ENCODE measurements around the gene TLR3. TPM values are rescaled to one million over a fixed set of nuclear protein-coding genes. Genes with fewer than 3 reads are reported as not detected.
A peak's percentile ranks its signal among the peaks of the same experiment; 100 is the strongest.

Gene TLR3
- total RNA-seq, 6 experiments from 2014 or later, result 0.20 to 0.90 (median 0.45) TPM

GRCh38 chr4:186107947-186108346, 39.0 kb downstream of the TLR3 start:
- DNase-seq, result no peak
- Mint-ChIP-seq H3K36me3 (ENCODE audit: low read depth) (0 out of 2 replicates have a peak, but pooled peaks cover 3% of the 10 kb centered on the region), H3K27me3 (ENCODE audit: insufficient read depth) (peaks cover 16% of the 10 kb centered on the region), H3K4me1 (ENCODE audit: low read depth) (no peaks in the 10 kb centered on the region), H3K4me3 (no peak overlapping the region), H3K27ac (no peak overlapping the region), H3K9me3 (peaks cover 4% of the 10 kb centered on the region; the same call in 1 of the 2 replicates)
- no peak for TF ChIP-seq CTCF (IDR thresholded peaks at IDR 0.05)

GRCh38 chr4:186108391-186108790, 39.4 kb downstream of the TLR3 start:
- peaks cover 12% of the 10 kb centered on the region for H3K27me3 Mint-ChIP-seq (ENCODE audit: insufficient read depth)
- H3K4me3 Mint-ChIP-seq, result no peak overlapping the region
- no peak for DNase-seq

GRCh38 chr4:186109245-186109644, 40.3 kb downstream of the TLR3 start:
- no peak overlapping the region for H3K27ac Mint-ChIP-seq
- no peak for TF ChIP-seq CTCF (IDR thresholded peaks at IDR 0.05)

More at GRCh38 chr4:186108391-186108790, 39.4 kb downstream of the TLR3 start:
- Mint-ChIP-seq H3K27ac (no peak overlapping the region), H3K4me1 (ENCODE audit: low read depth) (no peaks in the 10 kb centered on the region), H3K36me3 (ENCODE audit: low read depth) (0 out of 2 replicates have a peak, but pooled peaks cover 3% of the 10 kb centered on the region), H3K9me3 (peaks cover 4% of the 10 kb centered on the region; the same call in 1 of the 2 replicates)
- no peak for TF ChIP-seq CTCF (IDR thresholded peaks at IDR 0.05)

GRCh38 chr4:186116697-186117096, 47.7 kb downstream of the TLR3 start:
- Mint-ChIP-seq H3K4me3 (no peak overlapping the region), H3K36me3 (ENCODE audit: low read depth) (no peaks in the 10 kb centered on the region), H3K27ac (no peak overlapping the region), H3K9me3 (no peaks in the 10 kb centered on the region), H3K4me1 (ENCODE audit: low read depth) (no peaks in the 10 kb centered on the region), H3K27me3 (ENCODE audit: insufficient read depth) (peaks cover 10% of the 10 kb centered on the region)
- DNase-seq, result no peak
- no peak for TF ChIP-seq CTCF (IDR thresholded peaks at IDR 0.05)

More at GRCh38 chr4:186109245-186109644, 40.3 kb downstream of the TLR3 start:
- DNase-seq, result no peak
- 0 out of 2 replicates have a peak, but pooled peaks cover 3% of the 10 kb centered on the region for H3K36me3 Mint-ChIP-seq (ENCODE audit: low read depth)
- no peak overlapping the region for H3K4me3 Mint-ChIP-seq
- H3K4me1 Mint-ChIP-seq (ENCODE audit: low read depth), result no peaks in the 10 kb centered on the region
- peaks cover 7% of the 10 kb centered on the region for H3K27me3 Mint-ChIP-seq (ENCODE audit: insufficient read depth)
- peaks cover 4% of the 10 kb centered on the region; the same call in 1 of the 2 replicates for H3K9me3 Mint-ChIP-seq

GRCh38 chr4:186118582-186118981, 49.6 kb downstream of the TLR3 start:
- Mint-ChIP-seq H3K36me3 (ENCODE audit: low read depth) (no peaks in the 10 kb centered on the region), H3K27ac (no peak overlapping the region), H3K27me3 (ENCODE audit: insufficient read depth) (peaks cover 10% of the 10 kb centered on the region), H3K4me3 (0 out of 2 replicates have a peak overlapping the region, but pooled peaks have one; percentile 23), H3K9me3 (no peaks in the 10 kb centered on the region), H3K4me1 (ENCODE audit: low read depth) (no peaks in the 10 kb centered on the region)
- DNase-seq, result no peak
- TF ChIP-seq CTCF (IDR thresholded peaks at IDR 0.05), result no peak
